ENCODE results near the gene CTU2. TPM values are rescaled to one million over a fixed set of nuclear protein-coding genes. Genes with fewer than 3 reads are reported as not detected.

CTU2 gene
- total RNA-seq, 1 experiment from 2014 or later: 52.4 TPM

GRCh38 chr16:88743693-88744576 lies 37.6 kb downstream of the CTU2 start:
- Mint-ChIP-seq H3K27ac (peak overlapping the region; percentile 70; the same call in 1 of the 2 replicates), H3K36me3 (no peaks in the 10 kb centered on the region), H3K27me3 (ENCODE audit: low read depth) (no peaks in the 10 kb centered on the region), H3K4me1 (peaks cover 13% of the 10 kb centered on the region), H3K9me3 (no peaks in the 10 kb centered on the region), H3K4me3 (no peak overlapping the region)
- ATAC-seq (peak; percentile 63), DNase-seq (ENCODE audit: low spot score) (peak; percentile 94)
- TF ChIP-seq ATF3 (CRISPR knock-in tag; conservative IDR thresholded peaks at IDR 0.05) (no peak), NR2C2 (CRISPR knock-in tag; IDR thresholded peaks at IDR 0.05) (peak; percentile 80), ZNF219 (CRISPR knock-in tag; IDR thresholded peaks at IDR 0.05; ENCODE audit: borderline replicate concordance) (no peak), FOXP1 (CRISPR knock-in tag; IDR thresholded peaks at IDR 0.05; ENCODE audit: borderline replicate concordance) (0 out of 2 replicates have a peak, but pooled peaks have one; percentile 15)
- TF ChIP-seq, protein P1, sequence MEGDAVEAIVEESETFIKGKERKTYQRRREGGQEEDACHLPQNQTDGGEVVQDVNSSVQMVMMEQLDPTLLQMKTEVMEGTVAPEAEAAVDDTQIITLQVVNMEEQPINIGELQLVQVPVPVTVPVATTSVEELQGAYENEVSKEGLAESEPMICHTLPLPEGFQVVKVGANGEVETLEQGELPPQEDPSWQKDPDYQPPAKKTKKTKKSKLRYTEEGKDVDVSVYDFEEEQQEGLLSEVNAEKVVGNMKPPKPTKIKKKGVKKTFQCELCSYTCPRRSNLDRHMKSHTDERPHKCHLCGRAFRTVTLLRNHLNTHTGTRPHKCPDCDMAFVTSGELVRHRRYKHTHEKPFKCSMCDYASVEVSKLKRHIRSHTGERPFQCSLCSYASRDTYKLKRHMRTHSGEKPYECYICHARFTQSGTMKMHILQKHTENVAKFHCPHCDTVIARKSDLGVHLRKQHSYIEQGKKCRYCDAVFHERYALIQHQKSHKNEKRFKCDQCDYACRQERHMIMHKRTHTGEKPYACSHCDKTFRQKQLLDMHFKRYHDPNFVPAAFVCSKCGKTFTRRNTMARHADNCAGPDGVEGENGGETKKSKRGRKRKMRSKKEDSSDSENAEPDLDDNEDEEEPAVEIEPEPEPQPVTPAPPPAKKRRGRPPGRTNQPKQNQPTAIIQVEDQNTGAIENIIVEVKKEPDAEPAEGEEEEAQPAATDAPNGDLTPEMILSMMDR (IDR thresholded peaks at IDR 0.05): peak; percentile 94
- POLR2A ChIA-PET: interaction anchor here (1.4 to 1.5 kb wide), 2 partner anchors 66 to 472 kb away, joined by 4 to 5 read pairs; no protein-coding TSS in a partner anchor
- CTCF ChIA-PET: interaction anchor here (0.5 to 5.4 kb wide), 17 partner anchors 8 to 374 kb away, joined by 3 to 81 read pairs (median 4); no protein-coding TSS in a partner anchor

DNA sequence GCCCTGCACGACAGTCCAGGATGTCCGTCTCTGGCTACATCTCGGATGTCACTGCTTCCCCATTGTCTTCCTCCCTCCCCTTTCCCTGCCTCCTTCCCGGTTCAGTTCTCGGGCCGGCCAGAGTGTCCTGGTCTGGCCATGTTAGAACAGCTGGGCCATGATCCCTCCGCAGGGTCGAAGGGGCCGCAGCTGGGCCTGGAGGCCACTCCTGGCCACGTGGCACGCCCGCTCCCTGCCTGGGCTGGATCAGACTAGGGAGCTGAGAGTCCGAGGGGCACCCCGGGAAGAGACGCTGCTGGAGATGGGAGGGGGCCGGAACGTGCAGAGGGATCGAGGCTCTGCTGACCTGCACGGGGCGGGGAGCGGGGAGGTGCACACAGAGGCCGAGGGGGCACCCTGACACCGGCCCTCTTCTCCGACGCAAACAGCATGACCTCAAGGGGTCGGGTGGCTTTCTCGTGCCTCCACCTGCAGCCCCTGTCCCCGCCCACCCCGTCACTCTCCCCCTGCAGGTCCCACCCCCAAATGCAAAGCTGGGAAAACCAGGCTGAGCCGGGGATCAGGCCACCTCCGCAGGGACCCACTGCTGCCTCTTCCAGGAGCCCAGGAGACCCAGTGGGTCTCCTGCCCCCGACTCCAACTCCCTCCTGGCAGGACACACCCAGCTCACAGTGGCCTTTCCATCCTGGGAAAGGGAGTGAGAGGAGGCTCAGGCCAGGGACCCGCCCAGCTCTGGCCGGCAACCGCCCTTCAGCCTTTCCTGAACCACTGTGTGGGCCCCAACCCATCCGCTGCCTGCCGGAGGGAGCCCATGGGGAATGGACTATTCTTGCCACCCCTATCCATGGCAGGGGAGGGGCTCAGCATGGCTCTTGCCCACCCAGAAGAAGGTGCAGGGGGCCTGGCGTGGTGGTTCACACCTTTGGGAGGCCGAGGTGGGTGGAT lies 38.5 kb downstream of the CTU2 start:
- Mint-ChIP-seq H3K36me3 (no peaks in the 10 kb centered on the region), H3K9me3 (no peaks in the 10 kb centered on the region), H3K27me3 (ENCODE audit: low read depth) (no peaks in the 10 kb centered on the region), H3K27ac (no peak overlapping the region), H3K4me3 (no peak overlapping the region), H3K4me1 (peaks cover 13% of the 10 kb centered on the region)
- DNase-seq (ENCODE audit: low spot score): no peak
- peak; percentile 16 for ATAC-seq
- POLR2A ChIA-PET: interaction anchor here (1.4 to 1.5 kb wide), 2 partner anchors 65 to 472 kb away, joined by 4 to 5 read pairs; no protein-coding TSS in a partner anchor
- CTCF ChIA-PET: interaction anchor here (0.6 to 5.4 kb wide), 20 partner anchors 9 to 772 kb away, joined by 3 to 81 read pairs (median 4); partner anchors contain the start of genes MVD and PIEZO1
- no peak for TF ChIP-seq HMGA2 (CRISPR knock-in tag; IDR thresholded peaks at IDR 0.05)
- TF ChIP-seq ATF1 (CRISPR knock-in tag; IDR thresholded peaks at IDR 0.05): no peak
- TF ChIP-seq NR3C1 (CRISPR knock-in tag; conservative IDR thresholded peaks at IDR 0.05; ENCODE audit: low read depth): no peak
- no peak for TF ChIP-seq ZNF138 (CRISPR knock-in tag; conservative IDR thresholded peaks at IDR 0.05)
- TF ChIP-seq, protein P2, sequence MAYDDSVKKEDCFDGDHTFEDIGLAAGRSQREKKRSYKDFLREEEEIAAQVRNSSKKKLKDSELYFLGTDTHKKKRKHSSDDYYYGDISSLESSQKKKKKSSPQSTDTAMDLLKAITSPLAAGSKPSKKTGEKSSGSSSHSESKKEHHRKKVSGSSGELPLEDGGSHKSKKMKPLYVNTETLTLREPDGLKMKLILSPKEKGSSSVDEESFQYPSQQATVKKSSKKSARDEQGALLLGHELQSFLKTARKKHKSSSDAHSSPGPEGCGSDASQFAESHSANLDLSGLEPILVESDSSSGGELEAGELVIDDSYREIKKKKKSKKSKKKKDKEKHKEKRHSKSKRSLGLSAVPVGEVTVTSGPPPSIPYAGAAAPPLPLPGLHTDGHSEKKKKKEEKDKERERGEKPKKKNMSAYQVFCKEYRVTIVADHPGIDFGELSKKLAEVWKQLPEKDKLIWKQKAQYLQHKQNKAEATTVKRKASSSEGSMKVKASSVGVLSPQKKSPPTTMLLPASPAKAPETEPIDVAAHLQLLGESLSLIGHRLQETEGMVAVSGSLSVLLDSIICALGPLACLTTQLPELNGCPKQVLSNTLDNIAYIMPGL (CRISPR knock-in tag; IDR thresholded peaks at IDR 0.05): no peak
- TF ChIP-seq, protein P3, sequence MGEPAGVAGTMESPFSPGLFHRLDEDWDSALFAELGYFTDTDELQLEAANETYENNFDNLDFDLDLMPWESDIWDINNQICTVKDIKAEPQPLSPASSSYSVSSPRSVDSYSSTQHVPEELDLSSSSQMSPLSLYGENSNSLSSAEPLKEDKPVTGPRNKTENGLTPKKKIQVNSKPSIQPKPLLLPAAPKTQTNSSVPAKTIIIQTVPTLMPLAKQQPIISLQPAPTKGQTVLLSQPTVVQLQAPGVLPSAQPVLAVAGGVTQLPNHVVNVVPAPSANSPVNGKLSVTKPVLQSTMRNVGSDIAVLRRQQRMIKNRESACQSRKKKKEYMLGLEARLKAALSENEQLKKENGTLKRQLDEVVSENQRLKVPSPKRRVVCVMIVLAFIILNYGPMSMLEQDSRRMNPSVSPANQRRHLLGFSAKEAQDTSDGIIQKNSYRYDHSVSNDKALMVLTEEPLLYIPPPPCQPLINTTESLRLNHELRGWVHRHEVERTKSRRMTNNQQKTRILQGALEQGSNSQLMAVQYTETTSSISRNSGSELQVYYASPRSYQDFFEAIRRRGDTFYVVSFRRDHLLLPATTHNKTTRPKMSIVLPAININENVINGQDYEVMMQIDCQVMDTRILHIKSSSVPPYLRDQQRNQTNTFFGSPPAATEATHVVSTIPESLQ (CRISPR knock-in tag; IDR thresholded peaks at IDR 0.05): no peak
- TF ChIP-seq ZNF121 (CRISPR knock-in tag; IDR thresholded peaks at IDR 0.05): no peak
- TF ChIP-seq, protein P4, sequence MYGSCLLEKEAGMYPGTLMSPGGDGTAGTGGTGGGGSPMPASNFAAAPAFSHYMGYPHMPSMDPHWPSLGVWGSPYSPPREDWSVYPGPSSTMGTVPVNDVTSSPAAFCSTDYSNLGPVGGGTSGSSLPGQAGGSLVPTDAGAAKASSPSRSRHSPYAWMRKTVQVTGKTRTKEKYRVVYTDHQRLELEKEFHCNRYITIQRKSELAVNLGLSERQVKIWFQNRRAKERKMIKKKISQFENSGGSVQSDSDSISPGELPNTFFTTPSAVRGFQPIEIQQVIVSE (CRISPR knock-in tag; IDR thresholded peaks at IDR 0.05; ENCODE audit: borderline replicate concordance): no peak
- no peak for TF ChIP-seq ZNF232 (CRISPR knock-in tag; IDR thresholded peaks at IDR 0.05)
- TF ChIP-seq ZMAT4 (CRISPR knock-in tag; IDR thresholded peaks at IDR 0.05): no peak
- TF ChIP-seq EMX1 (CRISPR knock-in tag; IDR thresholded peaks at IDR 0.05): no peak
- no peak for TF ChIP-seq ZNF425 (CRISPR knock-in tag; conservative IDR thresholded peaks at IDR 0.05)
- TF ChIP-seq KAT7 (CRISPR knock-in tag; IDR thresholded peaks at IDR 0.05; ENCODE audit: borderline replicate concordance): no peak
- TF ChIP-seq CREM (CRISPR knock-in tag; IDR thresholded peaks at IDR 0.05): no peak
- no peak for TF ChIP-seq TEAD4 (CRISPR knock-in tag; IDR thresholded peaks at IDR 0.05)
